Brain pericyte (primary cell): ENCODE data around the gene MEI4.
"Not testable (repeated sequence)": the region's sequence is repeated elsewhere in the genome, so short reads cannot be mapped to it uniquely, and the experiment has no call there.

ENCODE experiments used
- DNase-seq: peaks from one replicate; pipeline ENCODE4 v3.0.0-alpha.2; 2012; ENCODE audit warnings: low read depth, low spot score

MEI4 gene

GRCh38 chr6:77678048-77678447, 25.2 kb downstream of the MEI4 start:
- no peak for DNase-seq

DNA sequence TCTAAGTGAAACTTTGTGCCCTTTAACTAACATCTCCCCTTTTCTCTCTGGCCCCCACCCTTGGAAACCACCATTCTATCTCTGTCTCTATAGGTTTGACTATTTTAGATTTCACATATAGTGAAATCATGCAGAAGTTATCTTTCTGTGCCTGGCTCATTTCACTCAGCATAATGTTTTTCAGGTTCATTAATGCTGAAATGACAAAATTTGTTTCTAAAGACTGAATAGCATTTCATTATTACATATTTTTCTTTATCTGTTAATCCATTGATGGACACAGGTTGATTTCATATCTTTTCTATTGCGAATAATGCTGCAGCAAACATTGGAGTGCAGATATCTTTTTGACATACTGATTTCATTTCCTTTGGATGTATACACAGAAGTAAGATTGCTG, 30.7 kb downstream of the MEI4 start:
- DNase-seq: no peak

- no peak for DNase-seq
These were observed 34.1 kb downstream of the MEI4 start for GRCh38 chr6:77686931-77687330.

- no peak for DNase-seq
These were observed 35.8 kb downstream of the MEI4 start for GRCh38 chr6:77688649-77689048.

DNA sequence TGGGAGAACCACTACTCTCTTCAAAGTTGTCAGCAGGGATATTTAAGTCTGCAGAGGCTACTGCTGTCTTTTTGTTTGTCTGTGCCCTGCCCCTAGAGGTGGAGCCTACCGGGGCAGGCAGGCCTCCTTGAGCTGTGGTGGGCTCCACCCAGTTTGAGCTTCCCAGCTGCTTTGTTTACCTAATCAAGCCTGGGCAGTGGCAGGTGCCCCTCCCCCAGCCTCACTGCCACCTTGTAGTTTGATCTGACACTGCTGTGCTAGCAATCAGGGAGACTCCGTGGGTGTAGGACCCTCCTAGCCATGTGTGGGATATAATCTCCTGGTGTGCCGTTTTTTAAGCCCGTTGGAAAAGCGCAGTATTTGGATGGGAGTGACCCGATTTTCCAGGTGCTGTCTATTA, 47.3 kb downstream of the MEI4 start:
- not testable (repeated sequence) for DNase-seq

GRCh38 chr6:77707603-77708002, 54.8 kb downstream of the MEI4 start:
- DNase-seq: no peak

- no peak for DNase-seq
These were observed 62.7 kb downstream of the MEI4 start for GRCh38 chr6:77715588-77715987.

DNA sequence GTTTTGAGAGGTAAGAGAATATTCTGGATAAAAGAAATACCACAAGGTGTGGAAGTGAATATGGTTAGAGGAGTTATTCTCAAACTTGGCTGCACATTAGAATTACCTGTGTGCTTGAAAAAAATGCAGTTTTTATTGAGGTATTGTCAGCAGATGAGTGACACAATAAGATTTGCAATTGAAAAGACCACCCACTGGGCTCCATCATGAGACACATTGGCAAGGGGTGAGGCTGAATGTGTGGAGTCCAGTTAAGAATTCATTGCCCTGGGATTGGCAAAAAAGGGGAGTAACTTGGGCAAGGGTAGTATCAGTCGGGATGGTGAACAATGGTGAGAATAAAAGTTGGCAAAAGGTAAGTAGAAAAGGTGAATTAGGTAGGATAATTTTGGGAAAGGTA, 63.5 kb downstream of the MEI4 start:
- DNase-seq: no peak

DNA sequence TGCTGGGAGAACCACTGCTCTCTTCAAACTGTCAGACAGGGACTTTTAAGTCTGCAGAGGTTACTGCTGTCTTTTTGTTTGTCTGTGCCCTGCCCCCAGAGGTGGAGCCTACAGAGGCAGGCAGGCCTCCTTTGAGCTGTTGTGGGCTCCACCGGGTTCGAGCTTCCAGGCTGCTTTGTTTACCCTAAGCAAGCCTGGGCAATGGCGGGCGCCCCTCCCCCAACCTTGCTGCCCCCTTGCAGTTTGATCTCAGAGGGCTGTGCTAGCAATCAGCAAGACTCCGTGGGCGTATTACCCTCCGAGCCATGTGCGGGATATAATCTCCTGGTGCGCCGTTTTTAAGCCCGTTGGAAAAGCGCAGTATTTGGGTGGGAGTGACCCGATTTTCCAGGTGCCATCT, 83.2 kb downstream of the MEI4 start:
- DNase-seq: not testable (repeated sequence)

DNA sequence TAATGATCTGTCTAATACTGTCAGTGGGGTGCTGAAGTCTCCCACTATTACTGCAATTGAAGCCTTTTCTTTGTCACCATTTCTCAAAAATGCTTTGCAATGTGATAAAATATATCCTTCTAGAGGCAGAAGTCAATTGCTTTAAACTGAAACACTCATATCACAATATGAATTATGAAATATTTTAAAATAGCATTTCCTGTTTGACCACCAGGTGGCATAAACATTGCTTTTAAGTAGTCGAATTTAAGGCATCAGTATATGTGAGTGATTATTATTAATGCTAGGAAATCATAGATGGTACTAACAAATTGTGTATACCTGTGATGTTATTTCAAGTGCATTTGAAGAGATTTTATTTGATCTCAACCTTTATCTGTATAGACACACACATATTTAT, 87.5 kb downstream of the MEI4 start:
- DNase-seq: no peak

GRCh38 chr6:77752156-77752555, 99.3 kb downstream of the MEI4 start:
- DNase-seq: not testable (repeated sequence)

- no peak for DNase-seq
These were observed 109.5 kb downstream of the MEI4 start for GRCh38 chr6:77762386-77762785.

- DNase-seq: no peak
These were observed 110.3 kb downstream of the MEI4 start for GRCh38 chr6:77763124-77763523.

DNA sequence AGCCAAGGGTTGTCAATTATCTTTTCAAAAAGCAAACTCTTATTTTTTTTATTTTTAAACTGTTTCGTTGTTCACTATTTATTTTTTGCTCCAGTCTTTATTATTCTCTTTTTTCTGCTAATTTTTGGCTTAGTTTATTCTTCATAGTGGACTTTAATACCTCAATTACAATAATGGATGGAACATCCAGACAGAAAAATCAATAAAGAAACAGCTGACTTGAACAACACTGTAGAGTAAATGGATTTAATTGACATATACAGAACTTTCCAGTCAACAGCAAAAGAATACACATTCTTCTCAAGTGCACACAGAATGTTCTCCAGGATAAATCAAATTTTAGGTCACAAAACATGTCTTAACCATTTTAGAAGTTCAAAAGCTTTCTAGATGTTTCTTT, 111.5 kb downstream of the MEI4 start:
- no peak for DNase-seq

DNA sequence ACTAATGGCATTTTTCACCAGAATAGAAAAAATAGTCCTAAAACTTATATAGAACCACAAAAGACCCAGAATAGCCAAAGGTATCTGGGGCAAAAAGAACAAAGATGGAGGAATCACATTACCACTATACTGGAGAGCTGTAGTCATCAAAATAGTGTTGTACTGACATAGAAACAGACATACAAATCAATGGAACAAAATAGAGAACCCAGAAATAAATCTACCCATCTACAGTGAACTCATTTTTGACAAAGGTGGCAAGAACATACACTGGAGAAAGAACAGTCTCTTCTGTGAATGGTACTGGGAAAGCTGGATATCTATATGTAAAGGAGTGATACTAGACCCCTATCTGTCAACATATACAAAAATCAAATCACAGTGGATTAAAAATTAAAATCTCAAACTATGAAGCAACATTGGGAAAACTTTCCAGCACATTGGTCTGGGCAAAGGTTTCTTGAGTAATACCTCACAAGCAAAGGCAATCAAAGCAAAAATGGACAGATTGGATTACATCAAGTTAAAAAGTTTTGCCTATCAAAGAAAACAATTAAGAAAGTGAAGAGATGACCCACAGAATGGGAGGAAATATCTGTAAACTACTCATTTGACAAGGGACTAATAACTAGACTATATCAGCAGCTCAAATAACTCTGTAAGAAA, 120.5 kb downstream of the MEI4 start:
- no peak for DNase-seq

DNA sequence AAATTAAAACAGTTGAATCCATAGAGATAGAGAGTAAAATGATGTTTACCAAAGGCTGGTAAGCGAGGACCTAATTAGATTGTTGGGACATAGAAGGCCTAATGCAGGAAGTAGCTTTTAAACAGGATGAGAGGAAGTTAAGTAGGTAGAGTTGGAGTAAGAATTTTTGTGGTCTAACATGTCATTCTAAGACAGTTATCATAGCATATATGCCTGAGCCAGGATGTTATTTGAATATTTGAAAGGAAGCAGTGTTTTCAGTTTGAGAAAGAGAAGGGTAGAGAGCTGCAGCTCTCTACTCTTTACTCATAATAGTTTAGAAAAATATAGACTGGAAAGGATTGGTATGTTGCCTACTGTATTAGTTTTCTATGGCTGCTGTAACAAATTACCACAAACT, 121.6 kb downstream of the MEI4 start:
- DNase-seq: no peak

DNA sequence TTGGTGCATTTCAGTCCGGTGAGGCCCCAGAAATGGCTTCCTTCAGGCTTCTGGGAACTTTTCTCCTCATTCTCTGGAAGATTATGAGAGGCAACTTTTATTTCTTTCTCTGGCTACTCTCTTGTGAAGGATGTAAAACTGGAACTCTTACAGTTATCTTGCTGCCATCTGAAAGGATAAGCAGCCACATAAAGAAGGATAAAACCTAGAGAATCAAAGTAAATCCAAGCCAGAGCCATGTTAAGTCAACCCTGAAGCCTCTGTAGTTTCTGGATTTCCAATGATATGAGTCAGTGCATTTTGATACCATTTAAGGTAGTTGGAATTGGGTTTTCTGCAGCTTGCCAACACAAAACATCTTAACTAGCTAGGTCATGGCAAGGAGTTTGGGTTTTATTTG, 123.6 kb downstream of the MEI4 start:
- no peak for DNase-seq

DNA sequence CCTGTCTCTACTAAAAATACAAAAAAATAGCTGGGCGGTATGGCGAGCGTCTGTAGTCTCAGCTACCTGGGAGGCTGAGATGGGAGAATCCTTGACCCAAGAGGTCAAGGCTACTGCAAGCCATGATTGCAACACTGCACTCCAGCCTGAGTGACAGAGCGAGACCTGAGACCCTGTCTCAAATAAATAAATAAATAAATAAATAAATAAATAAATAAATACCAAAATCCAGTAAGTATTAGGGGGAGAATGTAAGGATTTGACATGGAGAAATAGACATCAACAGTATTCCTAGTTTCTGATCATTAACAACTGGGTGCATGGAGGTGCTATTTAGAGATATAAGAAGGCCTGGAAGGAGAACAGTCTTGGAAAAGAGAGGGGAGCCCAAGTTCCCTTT, 125.7 kb downstream of the MEI4 start:
- DNase-seq: no peak

DNA sequence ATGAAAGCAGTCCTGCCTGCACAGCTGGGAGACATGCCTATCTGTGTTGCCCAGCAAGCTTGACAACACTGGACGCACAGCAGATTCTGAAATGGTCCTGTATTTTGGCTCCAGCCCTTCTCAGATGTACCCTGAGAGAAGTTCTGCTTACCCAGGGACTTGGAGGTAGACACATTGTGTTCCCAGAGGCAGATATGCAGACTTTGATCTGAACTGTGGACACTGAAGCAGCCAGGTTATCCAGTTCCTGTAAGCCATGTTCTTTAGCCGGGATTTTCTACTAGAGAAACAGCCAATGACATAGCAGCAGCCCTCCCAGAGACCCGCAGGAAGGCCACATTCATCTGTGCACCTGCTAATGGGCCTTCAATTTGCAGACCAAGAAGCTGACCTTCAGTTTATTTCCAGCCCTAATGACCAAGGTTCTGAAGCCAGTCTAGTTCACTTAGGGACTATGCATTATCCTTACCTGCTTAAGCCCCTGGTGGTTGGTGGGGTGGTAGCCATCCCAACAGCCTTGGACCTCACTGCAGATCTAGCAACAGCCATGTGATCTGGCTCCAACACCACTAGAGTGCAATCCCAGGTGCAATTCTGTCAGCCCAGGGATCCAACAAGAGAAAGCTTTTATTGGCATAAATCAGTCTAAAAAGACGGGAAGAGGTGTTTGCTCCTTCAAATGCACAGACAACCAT, 134.2 kb downstream of the MEI4 start:
- DNase-seq: no peak

DNA sequence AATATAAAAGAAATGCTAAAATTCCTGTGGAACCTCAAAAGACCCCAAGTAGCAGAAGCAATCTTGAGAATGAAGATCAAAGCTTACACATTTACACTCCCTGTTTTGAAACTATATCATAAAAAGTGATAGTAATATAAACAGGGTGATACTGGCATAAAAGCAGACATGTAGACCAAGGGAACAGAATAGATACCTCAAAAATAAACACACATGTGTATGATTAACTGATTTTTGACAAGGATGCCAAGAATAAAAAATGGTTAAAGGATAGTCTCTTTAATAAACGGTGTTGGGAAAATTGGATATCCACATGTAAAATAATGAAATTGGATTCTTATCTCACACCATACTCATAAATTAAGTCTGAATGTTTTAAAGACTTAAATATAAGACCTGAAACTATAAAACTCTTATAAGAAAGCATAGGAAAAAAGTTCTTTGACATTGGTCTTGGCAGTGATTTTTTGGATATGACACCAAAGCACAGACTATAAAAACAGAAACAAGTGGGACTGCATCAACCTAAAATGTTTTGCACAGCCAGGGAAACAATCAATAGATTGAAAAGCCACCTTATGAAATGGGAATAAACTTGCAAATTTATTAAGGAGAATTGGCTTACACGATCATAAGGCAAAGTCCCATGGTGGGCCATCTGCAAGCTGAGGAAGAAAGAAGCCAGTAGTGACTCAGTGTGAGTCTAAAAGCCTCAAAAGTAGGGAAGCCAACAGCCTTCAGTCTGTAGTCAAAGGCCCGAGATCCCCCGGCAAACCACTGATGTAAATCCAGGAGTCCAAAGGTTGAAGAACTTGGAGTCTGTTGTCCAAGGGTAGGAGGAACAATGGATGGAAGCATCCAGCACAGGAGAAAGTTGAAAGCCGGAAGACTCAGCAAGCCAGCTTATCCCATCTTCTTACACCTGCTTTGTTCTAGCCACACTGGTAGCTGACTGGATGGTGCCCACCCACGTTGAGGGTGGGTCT, 144.3 kb downstream of the MEI4 start:
- DNase-seq: no peak

- DNase-seq: no peak
These were observed 159.5 kb downstream of the MEI4 start for GRCh38 chr6:77812304-77812703.

DNA sequence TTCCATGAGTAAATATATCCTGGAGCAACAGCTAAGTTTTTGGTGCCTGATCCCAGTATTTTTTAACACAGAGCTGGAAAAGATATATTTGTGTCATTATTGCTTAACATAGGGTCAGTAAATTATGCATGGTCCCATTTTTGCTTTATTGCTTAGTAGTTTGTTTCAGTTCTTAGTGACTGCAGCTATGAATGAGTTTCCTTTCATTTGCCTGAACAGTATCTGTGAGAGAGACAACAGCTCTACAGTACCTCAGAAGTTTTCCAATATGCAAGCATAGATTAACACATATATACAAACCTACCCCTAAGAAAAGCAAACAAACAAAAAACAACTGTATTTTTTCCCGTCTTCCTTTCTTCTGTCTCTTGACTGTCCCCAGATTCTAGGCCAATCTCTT, 160.3 kb downstream of the MEI4 start:
- no peak for DNase-seq
